ENCODE results near the gene MRPL36.

MRPL36 gene

DNA sequence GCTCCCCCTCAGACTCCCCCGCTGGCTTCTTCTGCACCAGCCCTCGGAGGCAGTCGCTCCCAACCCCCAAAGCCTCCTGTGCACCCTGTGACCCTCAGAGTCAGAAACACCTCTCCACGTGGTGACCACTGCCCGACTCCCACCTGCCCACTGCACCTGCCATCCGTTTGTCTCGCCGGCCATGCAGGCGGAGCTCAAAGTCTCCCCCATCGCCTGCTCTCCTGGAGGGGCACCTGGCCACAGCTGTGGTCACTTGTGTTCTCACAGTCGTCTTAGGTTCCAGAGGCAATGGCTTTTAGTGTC lies 38.2 kb downstream of the MRPL36 start:
- TF ChIP-seq, protein P1, sequence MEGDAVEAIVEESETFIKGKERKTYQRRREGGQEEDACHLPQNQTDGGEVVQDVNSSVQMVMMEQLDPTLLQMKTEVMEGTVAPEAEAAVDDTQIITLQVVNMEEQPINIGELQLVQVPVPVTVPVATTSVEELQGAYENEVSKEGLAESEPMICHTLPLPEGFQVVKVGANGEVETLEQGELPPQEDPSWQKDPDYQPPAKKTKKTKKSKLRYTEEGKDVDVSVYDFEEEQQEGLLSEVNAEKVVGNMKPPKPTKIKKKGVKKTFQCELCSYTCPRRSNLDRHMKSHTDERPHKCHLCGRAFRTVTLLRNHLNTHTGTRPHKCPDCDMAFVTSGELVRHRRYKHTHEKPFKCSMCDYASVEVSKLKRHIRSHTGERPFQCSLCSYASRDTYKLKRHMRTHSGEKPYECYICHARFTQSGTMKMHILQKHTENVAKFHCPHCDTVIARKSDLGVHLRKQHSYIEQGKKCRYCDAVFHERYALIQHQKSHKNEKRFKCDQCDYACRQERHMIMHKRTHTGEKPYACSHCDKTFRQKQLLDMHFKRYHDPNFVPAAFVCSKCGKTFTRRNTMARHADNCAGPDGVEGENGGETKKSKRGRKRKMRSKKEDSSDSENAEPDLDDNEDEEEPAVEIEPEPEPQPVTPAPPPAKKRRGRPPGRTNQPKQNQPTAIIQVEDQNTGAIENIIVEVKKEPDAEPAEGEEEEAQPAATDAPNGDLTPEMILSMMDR (IDR thresholded peaks at IDR 0.05) = no peak
- Histone ChIP-seq H3K27me3 (peaks cover 35% of the 10 kb centered on the region), H3K27ac (no peak overlapping the region), H3K4me3 (ENCODE audit: low read depth in 1 of 2, low read length in 1 of 2) (no peak overlapping the region), H3K36me3 (no peaks in the 10 kb centered on the region), H3K4me1 (ENCODE audit: control insufficient read depth in 1 of 2, insufficient read depth in 1 of 2, low read depth in 1 of 2, low read length in 1 of 2) (no peaks in the 10 kb centered on the region), H3K9me3 (no peaks in the 10 kb centered on the region)

DNA sequence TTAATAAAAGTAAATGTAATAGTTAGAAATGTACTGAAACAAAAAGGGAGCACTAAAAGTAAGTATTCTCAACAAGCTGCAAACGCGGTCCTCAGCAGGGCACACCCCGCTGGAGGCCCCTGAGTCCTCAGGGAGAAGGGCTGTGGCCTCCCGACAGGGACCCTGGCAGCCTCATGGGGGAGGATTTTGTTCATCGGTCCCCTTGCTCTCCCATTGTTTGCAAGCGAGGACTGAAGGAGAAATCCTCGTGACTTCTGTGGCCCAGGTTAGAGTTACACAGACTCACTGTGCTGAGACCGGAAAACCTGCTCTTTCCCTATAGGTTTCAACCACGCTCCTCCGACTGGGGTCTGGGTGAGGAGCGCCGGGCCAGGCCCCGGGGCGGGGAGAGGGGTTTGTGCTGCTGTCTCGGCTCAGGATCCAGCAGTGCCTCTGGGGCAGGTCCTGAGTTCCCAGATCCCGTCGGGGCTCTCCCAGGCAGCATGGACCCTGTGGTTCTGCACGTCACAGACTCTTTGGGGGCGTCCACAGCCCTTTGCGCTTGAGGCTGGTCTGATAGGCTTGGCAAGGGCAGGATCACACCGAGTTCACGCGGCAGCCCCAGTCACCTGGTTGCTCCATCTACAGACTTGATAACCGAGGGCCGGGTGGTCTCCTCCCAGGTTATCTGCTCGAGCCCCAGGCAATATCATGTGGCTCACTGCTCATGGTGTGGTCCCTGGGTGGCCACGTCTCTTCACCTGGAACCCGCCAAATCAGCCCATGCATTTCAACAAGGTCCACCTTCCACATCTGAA lies 38.8 kb downstream of the MRPL36 start:
- no peak overlapping the region for H3K27ac ChIP-seq
- H3K9me3 ChIP-seq = no peaks in the 10 kb centered on the region
- H3K36me3 ChIP-seq = no peaks in the 10 kb centered on the region
- peaks cover 35% of the 10 kb centered on the region for H3K27me3 ChIP-seq
- no peak overlapping the region for H3K4me3 ChIP-seq (ENCODE audit: low read depth in 1 of 2, low read length in 1 of 2)
- TF ChIP-seq, protein P1 (IDR thresholded peaks at IDR 0.05) = no peak
- no peaks in the 10 kb centered on the region for H3K4me1 ChIP-seq (ENCODE audit: control insufficient read depth in 1 of 2, insufficient read depth in 1 of 2, low read depth in 1 of 2, low read length in 1 of 2)

DNA sequence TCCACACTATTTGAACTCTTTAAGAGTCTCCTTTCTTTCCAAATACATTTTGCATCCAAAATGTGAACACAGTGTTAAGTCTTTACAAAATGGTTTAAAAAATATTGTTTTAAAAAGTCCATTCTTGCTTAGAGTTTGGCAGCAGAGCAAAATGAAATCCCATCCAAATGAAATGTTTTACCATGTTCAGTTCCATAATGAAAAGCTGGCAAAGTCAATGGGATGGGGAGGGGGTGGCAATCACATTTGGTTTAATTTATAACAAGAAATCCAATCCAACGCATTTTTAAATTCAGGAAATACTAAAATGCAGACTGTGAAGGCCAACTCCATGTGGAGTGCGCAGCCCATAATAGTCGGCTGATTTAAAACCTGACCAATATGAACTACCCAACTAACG lies 39.4 kb downstream of the MRPL36 start:
- TF ChIP-seq, protein P1 (IDR thresholded peaks at IDR 0.05) = no peak
- H3K4me3 ChIP-seq (ENCODE audit: low read depth in 1 of 2, low read length in 1 of 2) = no peak overlapping the region
- peaks cover 34% of the 10 kb centered on the region for H3K27me3 ChIP-seq

DNA sequence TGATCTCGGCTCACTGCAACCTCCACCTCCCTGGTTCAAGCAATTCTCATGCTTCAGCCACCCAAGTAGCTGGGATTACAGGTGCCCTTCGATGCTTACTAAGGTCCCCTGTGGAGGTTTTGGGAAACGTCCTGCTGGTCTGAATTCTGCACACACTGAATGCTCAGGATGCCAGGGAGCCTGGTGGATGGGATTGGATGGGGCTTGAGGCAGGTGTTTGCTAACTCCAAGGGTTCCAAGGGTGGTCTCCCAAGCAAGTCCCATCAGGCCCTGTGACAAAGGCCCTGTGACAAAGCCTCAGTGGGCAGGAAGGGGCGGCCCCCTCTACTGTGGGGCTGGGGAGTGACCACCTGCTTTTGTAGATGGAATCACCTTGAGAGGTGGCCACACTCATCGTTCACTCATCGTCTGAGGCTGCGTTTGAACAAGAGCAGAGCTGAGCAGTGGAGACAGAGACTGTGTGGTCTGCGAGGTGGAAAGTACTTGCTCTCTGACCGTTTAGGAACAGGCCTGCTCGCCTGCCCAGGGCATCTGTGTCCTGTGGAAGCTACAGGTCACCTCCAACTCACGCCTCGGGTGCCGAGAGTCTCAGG lies 40.2 kb downstream of the MRPL36 start:
- H3K4me3 ChIP-seq (ENCODE audit: low read depth in 1 of 2, low read length in 1 of 2) = no peak overlapping the region
- no peaks in the 10 kb centered on the region for H3K36me3 ChIP-seq
- no peaks in the 10 kb centered on the region for H3K4me1 ChIP-seq (ENCODE audit: control insufficient read depth in 1 of 2, insufficient read depth in 1 of 2, low read depth in 1 of 2, low read length in 1 of 2)
- H3K27me3 ChIP-seq = peaks cover 29% of the 10 kb centered on the region
- no peaks in the 10 kb centered on the region for H3K9me3 ChIP-seq
- TF ChIP-seq, protein P1 (IDR thresholded peaks at IDR 0.05) = no peak
- H3K27ac ChIP-seq = no peak overlapping the region

More for the DNA sequence above, 39.4 kb downstream of the MRPL36 start:
- Histone ChIP-seq H3K9me3 (no peaks in the 10 kb centered on the region), H3K4me1 (ENCODE audit: control insufficient read depth in 1 of 2, insufficient read depth in 1 of 2, low read depth in 1 of 2, low read length in 1 of 2) (no peaks in the 10 kb centered on the region), H3K36me3 (no peaks in the 10 kb centered on the region), H3K27ac (no peak overlapping the region)

DNA sequence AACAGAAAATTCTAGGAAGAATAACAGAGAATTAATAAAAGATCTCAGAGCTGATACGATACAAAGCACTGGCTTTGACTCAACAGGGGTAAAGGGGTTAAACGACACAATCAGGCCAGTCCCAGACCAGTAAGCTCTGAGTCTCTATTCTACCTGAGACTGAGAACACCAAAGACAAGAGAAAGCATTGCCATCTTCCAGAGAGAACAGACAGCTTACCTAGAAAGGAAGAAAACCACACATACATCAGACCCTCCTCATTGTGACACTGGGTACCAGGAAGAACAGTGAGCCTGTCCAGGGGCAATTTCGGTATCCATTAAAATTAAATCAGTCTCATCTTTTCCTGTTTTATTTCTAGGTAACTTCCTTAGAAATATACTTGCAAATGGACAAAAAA lies 41.1 kb downstream of the MRPL36 start:
- Histone ChIP-seq H3K4me1 (ENCODE audit: control insufficient read depth in 1 of 2, insufficient read depth in 1 of 2, low read depth in 1 of 2, low read length in 1 of 2) (no peaks in the 10 kb centered on the region), H3K4me3 (ENCODE audit: low read depth in 1 of 2, low read length in 1 of 2) (no peak overlapping the region), H3K9me3 (no peaks in the 10 kb centered on the region), H3K27ac (no peak overlapping the region), H3K36me3 (no peaks in the 10 kb centered on the region), H3K27me3 (peaks cover 20% of the 10 kb centered on the region)
- TF ChIP-seq, protein P1 (IDR thresholded peaks at IDR 0.05) = no peak
